HG03196 (cell line): ENCODE data around the gene EPHA4.

ENCODE experiments used
- ATAC-seq: cut with Tn5 transposase; IDR thresholded peaks from one replicate; pipeline ENCODE4 v1.9.1; 2021; ENCODE audit not compliant: unreplicated experiment

The EPHA4 gene

DNA sequence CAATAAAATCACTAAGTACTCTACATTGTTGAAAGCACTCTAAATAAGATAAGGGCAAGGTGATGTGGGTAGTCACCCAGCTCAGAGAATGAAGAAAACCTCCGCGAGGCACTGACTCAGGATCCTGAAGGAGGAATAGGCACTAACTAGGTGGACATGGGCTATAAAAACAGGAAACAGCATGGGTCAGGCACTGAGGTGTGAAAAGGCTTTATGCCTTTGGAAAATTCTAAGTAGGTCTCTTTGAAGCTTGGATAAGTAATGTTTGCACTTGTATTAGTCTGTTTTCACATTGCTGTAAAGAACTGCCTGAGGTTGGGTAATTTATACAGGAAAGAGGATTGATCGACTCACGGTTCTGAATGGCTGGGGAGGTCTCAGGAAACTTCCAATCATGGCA is 161.6 kb downstream of the EPHA4 start:
- no peak for ATAC-seq

DNA sequence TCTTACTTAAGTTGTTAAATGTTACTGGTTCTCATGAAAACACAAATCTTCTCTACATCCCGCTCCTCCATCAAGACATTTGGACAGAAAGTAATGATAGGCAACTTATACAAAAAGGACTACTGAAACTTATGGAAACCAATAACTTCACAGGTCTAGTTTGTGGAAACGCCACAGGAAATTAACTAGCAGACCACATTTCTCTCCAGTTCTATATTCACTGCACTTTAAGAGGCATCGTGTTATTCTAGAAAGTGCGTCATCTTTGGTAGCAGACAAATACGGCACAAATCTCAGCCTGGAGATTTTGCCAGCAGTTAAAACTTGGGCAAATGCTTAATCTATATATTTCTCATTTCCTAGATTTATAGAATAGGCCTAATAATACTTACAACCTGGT is 164.3 kb downstream of the EPHA4 start:
- no peak for ATAC-seq

DNA sequence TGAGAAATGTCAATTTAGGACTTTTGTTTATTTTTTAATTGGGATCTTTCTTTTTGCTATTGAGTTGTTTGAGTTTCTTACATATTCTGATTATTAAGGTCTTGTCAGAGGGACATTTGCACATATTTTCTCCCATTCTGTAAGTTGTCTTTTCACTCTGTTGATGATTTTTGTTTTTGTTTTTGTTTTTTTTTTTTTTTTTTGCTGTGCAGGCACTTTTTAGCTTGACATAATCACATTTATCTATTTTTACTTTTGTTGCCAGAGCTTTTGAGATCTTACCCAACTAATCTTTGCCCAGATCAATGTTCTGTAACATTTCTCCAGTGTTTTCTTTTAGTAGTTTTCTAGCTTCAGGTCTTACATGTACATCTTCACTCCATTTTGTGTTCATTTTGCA is 166.6 kb downstream of the EPHA4 start:
- no peak for ATAC-seq

DNA sequence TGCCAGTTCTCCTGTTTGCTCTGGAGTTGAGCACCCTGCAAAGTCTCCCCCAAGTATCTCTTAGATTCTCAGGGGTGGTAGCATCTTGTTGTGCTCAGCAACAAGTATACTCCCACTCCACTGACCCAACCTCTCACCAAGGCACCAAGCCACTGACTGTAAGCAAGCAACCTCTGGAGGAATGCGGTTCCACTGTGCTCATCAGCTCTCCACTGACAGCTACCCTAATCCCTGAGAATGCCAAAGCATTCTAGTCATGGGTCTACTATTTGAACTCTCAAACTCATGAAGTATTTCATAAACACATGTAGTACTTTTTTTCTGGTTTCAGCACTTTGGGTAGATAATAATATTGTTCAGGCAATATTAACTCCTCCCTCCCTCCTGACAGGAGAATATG is 170.0 kb downstream of the EPHA4 start:
- ATAC-seq = no peak

DNA sequence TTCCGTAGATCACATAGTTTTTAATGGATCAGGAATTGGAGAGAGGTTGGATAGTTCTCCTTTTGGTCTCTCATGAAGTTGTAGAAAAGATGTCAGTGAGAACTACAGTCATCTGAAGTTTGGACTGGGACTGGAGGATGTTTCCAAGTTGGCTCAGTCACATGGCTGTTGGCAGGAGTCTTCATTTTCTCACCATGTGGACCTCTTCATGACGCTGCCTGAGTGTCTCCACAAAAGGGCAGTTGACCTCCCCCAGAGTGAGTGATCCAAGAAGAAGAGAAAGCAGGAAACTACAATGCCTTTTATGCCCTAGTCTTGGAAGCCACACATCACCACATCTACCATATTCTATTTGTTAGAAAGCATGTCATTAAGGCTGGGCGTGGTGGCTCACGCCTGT is 171.7 kb downstream of the EPHA4 start:
- ATAC-seq = no peak

DNA sequence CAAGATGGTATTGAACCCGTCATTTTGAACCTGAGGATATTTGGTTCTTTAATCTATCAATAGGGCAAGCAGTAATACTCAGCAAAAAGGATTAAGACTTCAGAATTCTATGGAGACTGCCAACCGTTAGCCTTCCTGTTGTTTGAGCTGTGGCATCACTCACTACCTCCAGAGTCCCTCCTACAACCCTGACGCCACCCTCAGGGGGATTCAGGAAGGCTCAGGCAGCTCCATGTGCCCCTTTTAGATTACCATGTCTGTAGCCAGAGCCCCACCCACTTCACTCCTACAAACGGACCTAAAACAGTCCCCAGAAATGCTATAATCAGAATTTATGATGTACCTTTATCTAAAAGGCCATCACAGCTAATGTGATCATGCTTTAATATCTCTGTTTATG is 172.9 kb downstream of the EPHA4 start:
- no peak for ATAC-seq

DNA sequence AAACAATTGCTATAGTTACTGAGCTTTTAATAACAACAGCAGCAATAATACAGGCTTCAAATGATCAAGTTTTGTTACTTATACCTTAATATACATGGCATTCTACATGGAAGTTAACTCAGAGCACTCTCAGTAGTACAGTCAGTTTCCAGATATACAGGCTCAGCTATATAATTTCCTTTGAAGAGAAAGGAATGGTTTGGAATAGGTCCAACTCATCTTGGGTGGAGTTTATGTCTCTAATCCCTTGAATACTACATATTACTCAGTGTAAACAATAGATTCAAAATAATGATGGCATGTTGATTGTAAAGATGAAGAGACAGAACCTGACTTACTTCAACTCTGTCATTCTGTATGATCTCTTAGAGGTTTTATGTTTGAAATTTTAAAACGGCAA is 174.9 kb downstream of the EPHA4 start:
- ATAC-seq = no peak

DNA sequence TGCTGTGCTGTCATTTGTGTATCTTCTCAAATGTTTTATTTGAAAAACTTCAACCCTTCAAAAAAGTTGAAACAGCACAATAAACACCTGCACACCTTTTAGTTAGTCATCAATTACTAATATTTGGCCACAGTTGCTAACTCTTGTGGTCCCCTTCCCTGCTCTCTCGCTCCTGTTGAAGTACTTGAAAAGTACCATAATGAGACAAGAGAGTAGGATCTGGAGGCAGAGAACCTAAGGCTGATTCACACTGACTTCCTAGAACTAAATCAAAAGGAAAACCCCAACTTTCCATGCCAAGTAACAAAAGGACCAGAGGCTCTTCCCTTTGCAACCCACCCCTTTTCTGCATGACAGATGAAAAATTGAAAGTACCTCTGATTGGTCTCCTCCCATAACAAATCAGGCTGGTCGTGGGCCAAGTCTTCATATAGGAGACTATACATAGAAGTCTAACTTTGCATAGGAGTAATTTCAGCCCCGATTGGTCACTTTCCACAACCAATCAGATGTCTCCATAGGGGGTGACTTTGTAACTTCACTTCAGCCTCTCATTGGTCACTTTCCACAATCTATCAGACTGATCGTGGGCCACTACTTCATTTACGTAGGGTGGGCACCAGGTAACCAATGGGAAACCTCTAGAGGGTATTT is 179.7 kb downstream of the EPHA4 start:
- ATAC-seq = no peak

DNA sequence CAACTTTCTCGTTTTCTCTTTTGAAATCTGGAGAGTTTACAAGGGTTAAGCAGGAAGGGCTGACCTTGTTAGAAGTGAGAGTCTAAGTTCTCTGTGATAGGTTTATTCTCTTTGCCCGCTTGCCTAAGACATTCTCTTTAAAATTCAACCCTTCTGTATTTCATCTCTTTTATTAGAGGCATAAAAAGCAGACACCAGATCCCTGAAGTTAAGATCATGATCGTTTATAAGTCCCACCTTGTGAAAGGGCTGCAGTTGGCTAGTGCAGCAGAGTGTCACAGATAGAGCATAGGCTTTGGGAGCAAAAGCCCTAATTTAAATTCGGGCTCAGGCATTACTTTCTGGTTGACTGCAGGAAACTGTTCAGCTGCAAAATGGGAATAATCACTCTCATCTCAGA is 181.2 kb downstream of the EPHA4 start:
- ATAC-seq = no peak

DNA sequence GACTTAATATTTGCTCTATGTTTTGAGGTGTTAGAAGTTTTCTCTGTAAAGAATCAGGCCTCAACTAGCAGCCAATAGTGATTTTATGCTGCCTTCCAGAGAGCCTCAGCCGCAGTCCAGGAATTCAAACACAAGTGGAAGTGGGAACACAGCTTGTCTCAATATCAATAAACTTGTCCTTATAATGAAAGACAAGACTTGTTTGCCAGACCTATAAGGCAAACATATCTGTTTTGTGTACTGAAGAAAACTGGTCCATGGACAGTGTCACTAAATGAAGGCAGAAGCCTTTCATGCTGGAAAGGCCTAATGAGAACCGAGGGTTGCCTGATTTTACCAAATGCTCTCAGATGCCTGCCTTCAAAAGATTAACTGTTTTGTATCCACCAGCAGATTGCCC is 182.2 kb downstream of the EPHA4 start:
- ATAC-seq = no peak

DNA sequence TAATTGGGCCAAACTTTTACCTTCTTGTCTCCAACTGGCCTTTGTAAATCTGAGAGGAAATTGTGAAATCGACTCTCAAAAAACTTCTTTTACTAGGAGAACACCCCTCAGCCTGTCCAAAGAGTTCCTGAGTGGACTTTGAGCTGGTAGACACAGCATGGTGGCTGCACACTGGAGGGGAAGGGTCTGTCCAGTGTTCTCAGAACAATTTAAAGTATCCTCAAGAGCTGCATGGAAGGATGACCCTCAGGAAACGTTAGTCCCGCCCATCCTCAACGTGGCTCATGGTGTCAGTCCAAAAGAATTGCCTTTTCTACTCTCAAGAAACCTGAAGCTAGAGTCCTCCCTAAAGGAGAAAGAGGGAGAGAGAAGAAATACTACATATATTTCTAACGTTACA is 182.7 kb downstream of the EPHA4 start:
- ATAC-seq = no peak

DNA sequence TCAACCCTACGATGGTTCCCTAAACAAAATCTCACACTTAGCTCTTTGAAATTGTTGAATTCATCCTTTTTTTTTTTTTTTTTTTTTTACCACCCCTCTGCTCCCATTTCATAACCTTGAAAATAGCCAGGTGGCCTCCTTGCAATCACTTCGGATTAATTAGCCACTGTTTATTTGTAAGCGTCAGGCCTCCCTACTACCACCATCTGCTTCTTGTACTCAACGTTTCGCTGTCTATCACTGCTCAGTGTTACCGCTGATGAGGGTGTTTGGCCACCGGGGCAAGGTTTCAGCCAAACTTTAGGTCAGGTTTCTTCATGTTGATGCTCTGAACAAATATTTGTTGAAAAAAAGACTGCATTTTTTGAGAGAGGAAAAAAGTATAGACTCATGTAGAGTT is 183.2 kb downstream of the EPHA4 start:
- no peak for ATAC-seq

DNA sequence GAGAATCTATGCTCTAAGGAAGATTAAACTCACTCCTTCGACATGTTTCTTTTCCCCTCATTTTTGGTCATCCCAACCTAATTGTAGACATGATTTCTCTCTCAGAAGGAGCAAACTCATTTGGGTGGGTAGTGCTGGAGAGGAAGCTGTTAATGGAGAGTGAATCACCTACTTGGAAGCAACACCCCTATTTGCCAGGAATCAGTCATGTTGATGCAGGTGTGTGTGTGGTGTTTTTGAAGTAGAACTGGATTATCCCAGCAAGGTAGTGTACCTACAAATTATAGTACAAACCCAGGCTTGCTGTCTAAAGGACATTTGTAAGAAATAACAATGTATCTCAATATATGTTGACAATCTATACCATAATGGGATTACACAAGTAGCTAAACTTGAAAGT is 186.4 kb downstream of the EPHA4 start:
- ATAC-seq = no peak

DNA sequence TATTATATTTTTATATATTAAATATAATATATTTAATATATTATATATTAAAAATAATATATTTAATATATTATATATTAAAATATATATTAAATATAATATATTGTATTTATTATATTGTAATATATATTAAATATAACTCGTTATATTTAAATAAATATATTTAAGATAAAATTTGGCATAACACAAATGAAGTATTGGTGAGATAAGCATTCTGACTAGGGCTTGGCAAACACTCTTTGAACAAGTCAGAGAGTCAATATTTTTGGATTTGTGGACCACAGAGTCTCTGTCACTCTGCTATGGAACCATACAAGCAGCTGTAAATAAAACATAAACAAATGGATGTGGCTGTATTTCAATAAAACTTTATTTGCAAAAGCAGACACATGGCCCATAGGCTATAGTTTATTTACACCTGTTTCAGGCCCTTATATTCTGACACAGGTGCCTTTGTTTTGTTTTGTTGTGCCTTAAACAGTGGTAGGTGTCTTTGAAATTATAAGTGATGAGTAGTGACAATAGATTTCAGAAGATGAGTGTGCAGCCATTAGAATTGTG is 190.1 kb downstream of the EPHA4 start:
- ATAC-seq = no peak

DNA sequence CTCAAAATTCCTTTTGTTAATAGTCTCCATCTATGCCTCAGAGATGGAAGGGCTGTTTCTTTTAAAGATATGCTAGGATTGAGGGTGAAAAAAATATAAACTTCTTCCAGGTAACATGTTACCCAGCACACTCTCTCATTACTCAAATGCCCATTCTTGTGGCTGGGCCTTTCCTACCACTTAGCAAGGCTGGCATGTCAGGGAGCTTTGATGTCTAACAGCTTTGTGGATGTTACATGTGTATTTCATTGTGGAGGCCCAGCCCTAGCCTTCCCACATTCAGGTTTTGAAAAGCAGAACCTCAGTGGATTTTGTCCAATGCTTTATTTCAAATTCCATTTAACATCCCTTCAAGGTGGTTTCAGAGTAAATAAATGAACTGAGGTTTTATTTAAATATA is 191.4 kb downstream of the EPHA4 start:
- no peak for ATAC-seq

DNA sequence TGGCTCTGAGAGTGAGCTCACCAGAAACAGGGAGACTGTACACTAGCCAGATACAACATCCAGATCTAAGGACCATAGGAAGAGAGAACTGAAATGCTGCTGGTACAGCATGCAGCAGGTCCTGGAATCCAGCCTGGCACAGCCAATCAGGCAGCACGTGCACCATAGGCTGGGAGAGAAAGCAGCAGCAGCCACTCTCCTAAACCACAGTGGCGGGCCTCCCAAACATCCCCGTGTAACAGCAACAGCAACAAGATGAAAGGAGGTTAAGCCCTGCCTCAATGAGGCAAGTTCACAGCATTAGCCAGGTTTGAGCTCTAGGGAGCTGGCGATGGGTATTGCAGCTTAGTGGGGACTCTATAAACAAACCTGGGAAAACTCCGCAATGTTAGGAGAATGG is 192.0 kb downstream of the EPHA4 start:
- ATAC-seq = no peak

DNA sequence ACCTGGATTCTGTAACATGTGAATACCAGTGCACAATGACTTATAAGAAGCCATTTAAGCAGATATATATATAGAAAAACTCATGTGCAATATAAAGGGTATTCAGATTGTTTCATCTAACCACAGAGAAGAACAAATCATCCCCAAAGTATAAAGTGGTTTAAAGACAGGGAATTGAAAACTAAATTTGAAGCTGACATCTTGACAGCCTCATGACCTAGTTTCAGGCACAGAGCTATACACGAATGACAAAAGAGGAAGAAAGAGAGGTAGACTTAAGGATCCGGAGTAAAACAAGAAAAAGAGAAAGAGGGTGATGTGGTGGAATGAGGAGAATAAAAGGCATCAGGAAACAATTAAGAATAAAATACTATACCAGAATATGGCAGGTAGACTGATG is 194.5 kb downstream of the EPHA4 start:
- ATAC-seq = no peak

DNA sequence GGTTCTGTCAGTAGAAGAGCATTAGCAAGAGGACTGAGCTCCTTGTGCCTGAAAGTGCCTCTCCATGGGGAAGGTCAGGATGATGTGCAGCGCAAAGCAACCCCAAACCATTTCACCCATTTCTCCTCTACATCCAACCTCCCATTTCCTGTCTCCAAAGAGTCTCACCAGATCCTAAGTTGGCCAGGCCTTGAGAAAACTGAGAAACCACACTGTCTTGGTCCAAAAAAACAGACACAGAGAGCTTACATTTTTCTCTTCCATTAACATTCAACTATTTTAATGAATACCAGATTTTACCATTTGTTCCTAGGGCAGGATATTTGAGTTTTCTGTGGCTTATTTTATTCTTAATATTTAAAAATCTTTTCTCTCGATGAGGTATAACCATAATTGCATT is 195.0 kb downstream of the EPHA4 start:
- no peak for ATAC-seq

DNA sequence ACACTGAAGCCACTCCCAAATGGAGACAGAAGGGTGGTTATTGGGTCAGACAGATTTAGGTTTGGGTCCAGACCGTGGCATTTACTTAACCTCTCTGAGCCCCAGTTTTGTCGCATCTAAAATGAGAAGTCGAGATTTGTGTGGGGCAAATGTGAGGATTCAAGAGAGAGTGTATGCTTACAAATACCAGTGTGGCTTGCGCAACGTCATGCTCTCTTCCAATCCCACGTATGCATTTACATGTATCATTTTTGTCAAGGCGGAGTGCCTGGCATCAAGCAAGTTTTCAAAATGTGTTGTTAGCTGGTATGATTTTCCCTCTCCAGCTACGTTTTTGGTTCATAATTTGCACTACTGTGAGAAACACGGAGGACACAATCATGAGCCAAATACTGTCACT is 197.9 kb downstream of the EPHA4 start:
- no peak for ATAC-seq

DNA sequence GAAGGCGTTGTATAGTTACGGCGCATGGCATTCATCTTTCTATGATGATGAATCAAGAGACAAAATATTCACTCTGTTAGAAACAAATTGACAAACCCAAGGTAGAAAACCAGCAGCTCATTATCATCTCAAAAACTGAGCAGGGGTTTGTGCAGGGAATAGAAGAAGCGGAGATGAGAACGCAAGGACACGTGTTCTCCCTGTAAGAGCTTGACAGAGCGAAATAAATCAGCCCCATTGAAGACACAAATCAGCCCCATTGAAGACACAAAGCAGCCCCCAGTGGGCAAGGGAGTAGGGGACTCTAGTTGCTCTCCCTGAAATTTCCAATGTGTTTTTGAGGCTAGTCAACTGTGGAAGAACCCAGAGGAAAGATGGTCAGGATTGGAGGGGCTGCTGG is 199.2 kb downstream of the EPHA4 start:
- no peak for ATAC-seq

DNA sequence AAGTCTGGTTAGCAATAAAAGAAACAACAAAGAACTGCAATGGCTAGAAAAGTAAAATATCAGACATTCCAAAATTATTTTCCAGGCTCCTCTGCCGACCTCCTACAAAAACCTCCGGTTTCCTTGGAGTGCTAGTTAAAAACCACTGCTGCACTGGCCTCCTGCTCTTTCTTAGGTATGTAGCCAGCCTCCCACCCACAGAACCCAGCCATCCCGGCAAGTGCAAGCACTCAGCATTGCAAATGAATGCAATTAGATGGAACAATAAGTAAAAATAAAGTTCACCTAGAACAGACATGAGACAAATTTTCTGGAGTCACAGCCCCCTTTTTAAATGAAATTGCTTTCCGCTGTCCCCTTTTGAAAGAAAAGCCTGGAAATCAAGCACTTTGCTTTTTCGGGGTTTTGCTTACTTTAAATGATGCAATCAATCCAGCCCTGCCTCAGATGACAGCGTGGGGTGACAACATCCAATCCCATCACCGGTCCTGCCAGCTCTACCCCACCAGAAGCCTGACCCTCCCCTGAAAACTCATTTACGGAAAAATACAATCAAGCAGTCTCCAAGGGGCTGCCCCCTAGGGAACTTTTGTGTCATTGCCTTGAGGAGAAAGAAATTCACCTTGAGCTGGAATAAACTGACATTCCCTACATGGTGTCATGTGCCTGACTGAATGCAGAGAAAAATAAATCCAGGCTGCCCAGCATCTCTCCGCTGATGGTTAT is 199.8 kb downstream of the EPHA4 start:
- ATAC-seq = no peak

DNA sequence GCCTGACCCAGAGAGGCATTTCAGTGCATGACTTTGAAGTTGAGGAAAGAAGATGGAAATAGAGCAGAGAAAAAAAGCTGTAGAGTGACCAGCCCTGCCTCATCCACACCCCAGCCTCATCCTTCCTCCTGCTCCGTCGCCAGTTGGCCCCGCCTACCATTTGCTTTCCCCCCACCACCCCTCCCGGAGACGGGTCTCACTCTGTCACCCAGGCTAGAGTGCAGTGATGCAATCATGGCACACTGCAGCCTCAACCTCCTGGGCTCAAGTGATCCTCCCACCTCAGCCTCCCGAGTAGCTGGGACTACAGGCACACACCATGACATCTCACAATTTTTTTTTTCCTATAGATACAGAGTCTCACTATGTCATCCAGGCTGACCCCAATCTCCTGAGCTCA is 200.8 kb downstream of the EPHA4 start:
- no peak for ATAC-seq

DNA sequence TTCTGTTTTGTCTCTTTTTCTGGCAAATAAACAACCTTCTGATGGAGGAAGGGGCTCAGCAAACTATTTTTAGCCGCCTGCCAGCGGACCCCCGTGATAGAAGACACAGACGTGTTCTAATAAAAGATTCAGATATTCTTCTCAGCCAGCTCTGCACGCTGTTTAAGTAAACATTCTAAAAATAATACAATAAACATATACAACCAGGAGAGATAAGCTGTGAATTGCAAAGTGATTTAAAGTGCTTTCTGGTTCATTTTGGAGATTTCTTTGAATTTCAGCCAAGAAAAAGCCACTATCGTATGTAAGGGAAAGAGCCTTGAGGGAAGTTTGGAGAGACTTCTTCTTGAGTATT is 201.3 kb downstream of the EPHA4 start:
- ATAC-seq = no peak
